Stimulated activated naive CD8-positive, alpha-beta T cell treated with anti-CD3 and anti-CD28 coated beads, Interleukin-15, amount 100 ng/mL, for 72 hours (primary cell): ENCODE results near the gene MT1B.

ENCODE experiments used
- ATAC-seq: fragments of 150-1000 bp; cut with Tn5 transposase; 2 replicates; pipeline ENCODE4 v1.10.0; 2021; ENCODE audit warnings: mild to moderate bottlenecking, moderate library complexity
- DNase-seq, 2 donors: peaks; one replicate each; pipeline ENCODE4 v3.0.0; 2021 to 2022
- H3K27ac Mint-ChIP-seq, 2 donors: one replicate each; pipeline ENCODE4 v1.8.0; 2022; ENCODE audit warnings: mild to moderate bottlenecking in 2 of 2, mixed read lengths in 2 of 2, moderate library complexity in 2 of 2
- H3K27me3 Mint-ChIP-seq: one replicate; pipeline ENCODE4 v1.8.0; 2022; ENCODE audit warnings: mixed read lengths
- H3K4me1 Mint-ChIP-seq: one replicate; pipeline ENCODE4 v1.8.0; 2022; ENCODE audit warnings: mild to moderate bottlenecking, mixed read lengths
- H3K4me3 Mint-ChIP-seq, 2 donors: one replicate each; pipeline ENCODE4 v1.8.0; 2022; ENCODE audit warnings: mild to moderate bottlenecking in 2 of 2, mixed read lengths in 2 of 2, moderate library complexity in 1 of 2
- H3K9me3 Mint-ChIP-seq, 2 donors: one replicate each; pipeline ENCODE4 v1.8.0; 2022; ENCODE audit warnings: mixed read lengths in 2 of 2

MT1B gene

GRCh38 chr16:56651586-56651985 is at the start of gene MT1B:
Gene MT1B (plus strand): TSS chr16:56651886. CDS start chr16:56651954, 68 bp downstream.
- no peak within 1 kb of the TSS for H3K4me3 Mint-ChIP-seq
- no peaks in the 10 kb centered on the region for H3K9me3 Mint-ChIP-seq
- peak; percentile 28 for ATAC-seq
- DNase-seq, result no peak
- no peaks in the 10 kb centered on the region for H3K4me1 Mint-ChIP-seq
- peaks cover 52% of the 10 kb centered on the region for H3K27me3 Mint-ChIP-seq
- peak within 1 kb of the TSS in 1 of 2 donors; percentile 44 for H3K27ac Mint-ChIP-seq

- Mint-ChIP-seq H3K27me3 (peaks cover 15% of the 10 kb centered on the region), H3K4me1 (peaks cover 34% of the 10 kb centered on the region), H3K4me3 (no peak overlapping the region), H3K27ac (no peak overlapping the region), H3K9me3 (no peaks in the 10 kb centered on the region)
- ATAC-seq (no peak), DNase-seq (no peak)
Observed at GRCh38 chr16:56603589-56603988, 48.1 kb upstream of the MT1B start.

GRCh38 chr16:56604966-56605365 is 46.7 kb upstream of the MT1B start:
- Mint-ChIP-seq H3K9me3 (no peaks in the 10 kb centered on the region), H3K4me3 (no peak overlapping the region), H3K27ac (no peak overlapping the region), H3K4me1 (peaks cover 48% of the 10 kb centered on the region), H3K27me3 (peaks cover 14% of the 10 kb centered on the region)
- DNase-seq, result no peak
- ATAC-seq, result no peak

- ATAC-seq (no peak), DNase-seq (no peak)
- no peak overlapping the region for H3K27ac Mint-ChIP-seq
- H3K4me1 Mint-ChIP-seq, result peaks cover 48% of the 10 kb centered on the region
- H3K4me3 Mint-ChIP-seq, result no peak overlapping the region
- H3K9me3 Mint-ChIP-seq, result no peaks in the 10 kb centered on the region
- peaks cover 9% of the 10 kb centered on the region for H3K27me3 Mint-ChIP-seq
Observed at GRCh38 chr16:56605475-56605874, 46.2 kb upstream of the MT1B start.

- Mint-ChIP-seq H3K27me3 (peaks cover 3% of the 10 kb centered on the region), H3K4me3 (no peak overlapping the region), H3K27ac (no peak overlapping the region), H3K9me3 (no peaks in the 10 kb centered on the region), H3K4me1 (peaks cover 51% of the 10 kb centered on the region)
- peak in 1 of 2 donors; percentile 28 for DNase-seq
- no peak for ATAC-seq
Observed at GRCh38 chr16:56606071-56606475, 45.6 kb upstream of the MT1B start.

- Mint-ChIP-seq H3K27me3 (no peaks in the 10 kb centered on the region), H3K9me3 (no peaks in the 10 kb centered on the region), H3K27ac (peak overlapping the region; percentile 54 to 78), H3K4me1 (peaks cover 56% of the 10 kb centered on the region), H3K4me3 (peak overlapping the region; percentile 90 to 97)
- DNase-seq, result no peak
- ATAC-seq, result no peak
Observed at GRCh38 chr16:56606476-56607108, 45.1 kb upstream of the MT1B start.

GRCh38 chr16:56607109-56607618 is 44.5 kb upstream of the MT1B start:
- Mint-ChIP-seq H3K27me3 (no peaks in the 10 kb centered on the region), H3K4me3 (peak overlapping the region; percentile 90 to 97), H3K4me1 (peaks cover 60% of the 10 kb centered on the region), H3K27ac (peak overlapping the region; percentile 57 to 78), H3K9me3 (no peaks in the 10 kb centered on the region)
- ATAC-seq (no peak), DNase-seq (no peak)

GRCh38 chr16:56607675-56608042 is 44.0 kb upstream of the MT1B start:
- Mint-ChIP-seq H3K4me1 (peaks cover 64% of the 10 kb centered on the region), H3K27ac (peak overlapping the region; percentile 91 to 95), H3K4me3 (peak overlapping the region; percentile 90 to 97), H3K9me3 (no peaks in the 10 kb centered on the region), H3K27me3 (no peaks in the 10 kb centered on the region)
- DNase-seq (no peak), ATAC-seq (no peak)

GRCh38 chr16:56608043-56608875 is 43.4 kb upstream of the MT1B start, which contains the start of gene MT2A:
Gene MT2A (plus strand): TSS chr16:56608584. CDS start chr16:56608656, 72 bp downstream.
- H3K4me3 Mint-ChIP-seq, result peak within 1 kb of the TSS; percentile 90 to 97
- ATAC-seq, result peak; percentile 84
- peak; percentile 90 to 92 for DNase-seq
- peak within 1 kb of the TSS; percentile 91 to 95 for H3K27ac Mint-ChIP-seq
- no peaks in the 10 kb centered on the region for H3K27me3 Mint-ChIP-seq
- peaks cover 70% of the 10 kb centered on the region for H3K4me1 Mint-ChIP-seq
- no peaks in the 10 kb centered on the region for H3K9me3 Mint-ChIP-seq

- H3K27ac Mint-ChIP-seq, result peak overlapping the region; percentile 91
- peak overlapping the region; percentile 90 to 97 for H3K4me3 Mint-ChIP-seq
- ATAC-seq, result no peak
- no peaks in the 10 kb centered on the region for H3K9me3 Mint-ChIP-seq
- H3K27me3 Mint-ChIP-seq, result no peaks in the 10 kb centered on the region
- H3K4me1 Mint-ChIP-seq, result peaks cover 78% of the 10 kb centered on the region
- DNase-seq, result peak in 1 of 2 donors; percentile 36
Observed at GRCh38 chr16:56608876-56609462, 42.7 kb upstream of the MT1B start.

GRCh38 chr16:56609463-56609921 is 42.2 kb upstream of the MT1B start:
- peaks cover 83% of the 10 kb centered on the region for H3K4me1 Mint-ChIP-seq
- DNase-seq (peak; percentile 73 to 82), ATAC-seq (peak; percentile 48)
- H3K4me3 Mint-ChIP-seq, result peak overlapping the region; percentile 90 to 97
- no peaks in the 10 kb centered on the region for H3K27me3 Mint-ChIP-seq
- peak overlapping the region; percentile 82 to 91 for H3K27ac Mint-ChIP-seq
- no peaks in the 10 kb centered on the region for H3K9me3 Mint-ChIP-seq

- peak; percentile 57 to 88 for DNase-seq
- H3K27me3 Mint-ChIP-seq, result no peaks in the 10 kb centered on the region
- H3K4me1 Mint-ChIP-seq, result peaks cover 89% of the 10 kb centered on the region
- peak overlapping the region; percentile 90 to 97 for H3K4me3 Mint-ChIP-seq
- peak overlapping the region; percentile 82 to 91 for H3K27ac Mint-ChIP-seq
- ATAC-seq, result peak; percentile 73
- no peaks in the 10 kb centered on the region for H3K9me3 Mint-ChIP-seq
Observed at GRCh38 chr16:56610017-56610608, 41.6 kb upstream of the MT1B start.

GRCh38 chr16:56610609-56611111 is 41.0 kb upstream of the MT1B start:
- peak; percentile 58 for ATAC-seq
- Mint-ChIP-seq H3K27ac (peak overlapping the region in 1 of 2 donors; percentile 91), H3K4me1 (peaks cover 94% of the 10 kb centered on the region), H3K27me3 (no peaks in the 10 kb centered on the region), H3K9me3 (no peaks in the 10 kb centered on the region), H3K4me3 (peak overlapping the region; percentile 90 to 97)
- DNase-seq, result no peak

- peaks cover 89% of the 10 kb centered on the region for H3K4me1 Mint-ChIP-seq
- peak overlapping the region; percentile 39 to 91 for H3K27ac Mint-ChIP-seq
- H3K9me3 Mint-ChIP-seq, result no peaks in the 10 kb centered on the region
- no peaks in the 10 kb centered on the region for H3K27me3 Mint-ChIP-seq
- peak overlapping the region; percentile 7 to 97 for H3K4me3 Mint-ChIP-seq
- ATAC-seq (no peak), DNase-seq (no peak)
Observed at GRCh38 chr16:56611281-56611833, 40.3 kb upstream of the MT1B start.

- ATAC-seq (no peak), DNase-seq (no peak)
- Mint-ChIP-seq H3K4me3 (peak overlapping the region in 1 of 2 donors; percentile 28), H3K4me1 (peaks cover 87% of the 10 kb centered on the region), H3K27me3 (peaks cover 23% of the 10 kb centered on the region), H3K27ac (peak overlapping the region; percentile 66 to 74), H3K9me3 (no peaks in the 10 kb centered on the region)
Observed at GRCh38 chr16:56613706-56614105, 38.0 kb upstream of the MT1B start.
